KBM-7 (cell line): ENCODE results near the gene MEOX1.

Source experiments
- DNase-seq: peaks from one replicate; pipeline ENCODE4 v3.0.0-alpha.2; 2015
- in situ Hi-C: fragments of 300-500 bp; cut with MboI; formaldehyde crosslinking; loops from 2 replicates; pipeline ENCODE4 v1.14.3; 2020; ENCODE audit warnings: low sequenced_read_pairs, low pct_unique_long_range_greater_than_20kb, mixed read lengths

MEOX1 gene

DNA sequence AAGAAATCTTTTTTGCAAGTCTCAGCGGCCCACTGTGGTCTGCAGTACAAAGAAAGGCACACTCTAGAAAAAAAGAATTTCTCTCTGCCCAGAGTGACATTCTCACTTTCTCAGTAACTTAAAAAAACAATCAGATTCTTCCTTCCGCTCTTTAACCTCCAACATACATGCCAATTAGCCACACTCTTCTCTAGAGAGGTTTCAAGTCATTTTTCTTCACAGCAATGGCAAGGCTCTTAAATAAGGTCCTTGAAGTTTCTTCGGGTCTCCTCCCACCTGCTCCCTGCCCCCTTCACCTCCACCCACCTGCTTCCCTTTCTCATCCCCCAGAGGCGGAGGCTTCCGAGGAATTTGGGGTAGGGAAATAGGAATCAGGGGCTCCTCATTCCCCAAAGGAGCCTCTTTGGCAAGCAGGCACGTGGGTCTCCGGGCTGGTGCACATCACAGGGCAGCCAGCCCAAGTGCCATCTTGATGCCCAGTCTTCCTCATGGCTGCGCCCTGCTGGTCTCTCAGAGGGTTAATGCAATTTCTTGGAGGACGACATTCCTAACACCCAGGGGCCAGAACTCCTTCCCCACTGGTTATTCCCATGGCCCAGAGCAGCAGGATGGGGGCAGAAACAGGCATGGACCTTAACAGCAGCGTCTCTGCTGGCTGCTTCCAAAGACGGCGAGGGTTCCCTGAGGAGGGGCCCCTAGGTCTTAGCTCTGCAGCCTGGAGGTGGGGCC is 855 bp upstream of the MEOX1 start:
- no peak for DNase-seq
- in situ Hi-C loops = no loop called here

DNA sequence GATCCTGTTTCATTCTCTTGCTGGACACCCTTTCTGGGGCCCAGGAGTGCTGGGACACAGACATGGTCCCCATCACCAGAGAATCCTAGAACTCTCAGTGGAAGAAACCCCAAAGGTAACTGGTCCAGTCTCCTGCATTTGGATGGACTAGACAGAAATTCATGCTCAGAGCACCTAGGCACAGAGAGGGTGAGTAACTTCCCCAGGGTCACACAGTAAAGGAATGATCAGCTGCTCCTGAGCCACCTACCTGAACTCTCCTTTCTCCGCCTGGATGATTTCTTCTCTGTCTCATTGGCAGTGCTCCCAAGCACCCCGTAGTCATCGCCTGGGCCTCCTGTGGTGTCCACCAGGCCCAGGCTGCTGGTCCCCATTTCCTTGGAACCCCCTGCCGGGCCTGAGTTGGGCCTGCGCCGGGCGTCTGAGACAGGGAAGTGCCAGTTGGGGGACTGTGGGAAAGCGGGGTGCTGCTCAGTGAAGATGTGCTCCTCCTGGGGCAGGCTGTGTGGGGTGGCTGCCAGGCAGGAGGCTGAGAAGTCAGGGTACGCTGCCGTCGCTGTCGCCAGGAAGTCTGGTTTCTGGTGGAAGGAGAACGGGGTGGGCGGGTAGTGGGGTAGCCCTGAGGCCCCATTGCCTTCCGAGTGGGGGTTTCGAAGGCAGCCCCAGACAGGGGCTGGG is 767 bp downstream of the MEOX1 start:
- DNase-seq = no peak
- in situ Hi-C loops = no loop called here

DNA sequence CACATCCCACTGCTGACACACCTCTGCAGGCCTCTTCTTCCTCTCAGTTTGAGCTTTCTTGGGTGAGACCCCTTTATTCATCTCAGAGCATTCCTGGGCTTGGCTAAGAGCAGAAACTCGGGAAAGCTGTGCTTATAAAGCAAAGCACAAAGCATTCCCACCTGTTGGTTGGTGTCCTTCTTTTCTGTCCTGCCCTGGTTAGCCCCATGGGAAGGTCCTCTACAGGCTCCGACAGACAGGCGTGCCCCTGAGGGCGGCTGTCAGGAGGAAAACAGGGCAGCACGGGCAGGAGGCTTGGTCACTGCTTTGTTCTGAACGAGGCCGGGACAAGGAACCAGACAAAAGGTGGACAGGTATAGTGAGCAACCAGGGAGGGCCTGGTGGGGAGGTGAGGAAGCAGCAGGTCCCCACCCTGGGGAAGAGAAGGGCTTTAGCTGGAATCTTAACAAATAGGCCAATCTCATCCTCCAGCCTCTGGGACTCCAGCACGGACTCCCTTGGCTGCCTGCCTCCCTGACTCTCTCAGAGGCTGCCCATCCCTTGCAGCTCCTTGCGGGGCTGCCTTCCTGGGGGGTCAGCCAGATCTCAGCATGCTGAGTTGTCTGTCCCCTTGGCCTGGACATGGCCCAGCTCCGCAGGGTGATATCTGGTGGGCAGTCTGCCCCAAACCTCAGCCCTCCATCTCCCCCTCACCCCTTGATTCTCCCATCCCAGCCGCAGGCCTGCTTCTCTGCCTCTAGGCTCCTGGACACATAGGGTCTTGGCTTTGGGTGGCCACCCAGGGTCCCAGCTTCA is 1.7 kb downstream of the MEOX1 start:
- in situ Hi-C loops = no loop called here

DNA sequence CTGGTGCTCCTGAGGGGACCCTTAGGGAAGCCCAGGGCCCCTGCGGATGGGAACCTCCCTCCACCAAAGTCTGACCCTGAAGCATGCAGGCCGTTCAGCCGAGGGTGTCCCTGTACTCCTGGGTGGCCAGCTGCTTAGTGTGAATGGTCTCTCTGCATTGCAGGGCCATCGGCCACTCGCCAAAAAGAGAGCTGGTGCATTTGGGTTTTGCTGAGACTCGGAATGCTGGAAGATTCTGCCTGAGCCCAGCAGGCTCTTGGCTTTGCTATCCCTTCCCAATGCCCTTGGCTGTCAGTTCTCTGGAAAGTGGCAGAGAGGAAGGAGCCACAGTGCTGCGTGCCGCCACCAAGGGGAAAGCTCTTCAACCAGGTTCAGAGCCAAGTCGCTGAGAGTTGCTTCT is 2.8 kb downstream of the MEOX1 start:
- in situ Hi-C loops = no loop called here

More for the DNA sequence above, 1.7 kb downstream of the MEOX1 start:
- no peak for DNase-seq

DNA sequence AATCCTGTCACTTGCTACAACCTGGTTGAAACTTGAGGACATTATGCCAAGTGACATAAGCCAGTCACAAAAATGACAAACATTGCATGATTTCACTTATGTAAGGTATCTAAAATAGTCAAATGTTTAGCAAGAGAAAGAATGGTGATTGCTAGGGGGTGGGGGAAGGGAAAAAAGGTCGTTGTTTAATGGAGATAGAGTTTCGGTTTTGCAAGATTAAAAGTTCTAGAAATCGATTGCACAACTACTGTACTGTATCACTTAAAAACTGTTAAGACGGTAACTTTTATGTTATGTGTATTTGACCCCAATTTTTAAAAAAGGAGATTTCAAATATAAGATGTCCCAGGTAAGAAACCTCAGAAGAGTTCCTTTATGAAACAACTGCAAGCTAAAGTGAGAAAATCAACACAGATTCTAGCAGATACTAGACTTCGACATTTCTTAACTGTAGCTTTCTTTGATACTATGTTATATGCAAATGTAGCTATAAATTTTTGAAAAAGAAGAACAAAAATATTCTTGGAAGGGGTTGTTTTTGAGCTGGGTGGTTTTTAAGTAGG is 5.9 kb downstream of the MEOX1 start:
- no peak for DNase-seq
- in situ Hi-C loops = no loop called here

More for the DNA sequence above, 2.8 kb downstream of the MEOX1 start:
- no peak for DNase-seq

DNA sequence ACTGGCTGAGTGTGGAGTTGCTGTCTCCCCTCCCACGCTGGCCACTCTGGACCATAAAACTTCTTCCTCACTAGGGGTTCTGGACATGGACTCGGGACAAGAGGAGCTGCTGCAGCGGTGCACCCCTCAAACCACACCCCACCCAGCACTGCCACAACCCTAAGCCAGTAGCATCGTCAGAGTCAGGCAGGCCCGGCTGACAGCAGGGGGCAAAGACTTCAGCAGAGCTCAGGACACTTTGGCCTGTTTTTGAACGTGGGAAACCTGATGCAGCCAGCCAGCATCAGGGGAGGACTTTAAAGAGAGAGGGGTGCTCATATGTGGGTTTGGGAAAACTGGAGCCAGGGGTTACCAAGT is 9.6 kb downstream of the MEOX1 start:
- in situ Hi-C loops = no loop called here
- no peak for DNase-seq

DNA sequence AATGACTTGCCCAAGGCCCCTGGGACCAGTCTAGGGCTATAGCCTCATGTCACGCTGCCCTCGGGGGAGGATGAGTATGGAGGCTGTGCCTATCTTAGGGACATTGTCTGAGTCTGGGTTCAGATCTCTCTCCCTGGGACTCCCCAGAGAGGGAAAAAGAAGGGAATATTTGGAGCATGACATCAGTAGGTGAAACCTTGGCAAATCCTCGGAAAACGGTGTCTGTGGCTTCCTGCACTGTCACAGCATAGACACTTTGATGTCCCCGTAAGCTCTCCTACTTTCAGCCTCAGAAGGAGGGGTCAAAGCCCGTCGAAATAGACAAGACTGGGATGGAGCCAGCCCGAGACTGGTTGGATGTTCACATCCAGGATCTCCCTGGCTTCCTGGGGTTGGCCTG is 11.3 kb downstream of the MEOX1 start:
- no peak for DNase-seq
- in situ Hi-C loops = no loop called here

DNA sequence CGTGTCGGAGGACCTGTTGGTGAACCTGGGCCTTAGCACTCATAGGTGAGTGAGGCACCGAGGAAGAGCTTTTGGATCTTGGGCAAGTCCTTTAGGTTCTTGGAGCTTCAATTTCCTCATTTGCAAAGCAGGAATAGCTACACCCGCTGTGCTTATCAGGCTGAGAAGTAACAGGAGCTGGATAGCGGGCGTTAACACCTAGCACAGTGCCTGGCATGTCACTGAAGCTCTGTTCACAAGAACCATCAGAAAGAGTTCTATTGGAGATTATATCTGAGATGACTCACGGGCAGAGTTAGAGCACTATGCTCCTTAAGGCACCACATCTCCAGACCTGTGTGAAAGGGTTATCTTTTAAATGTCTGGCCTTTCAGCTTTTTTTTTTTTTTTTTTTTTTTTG is 12.8 kb downstream of the MEOX1 start:
- no peak for DNase-seq

DNA sequence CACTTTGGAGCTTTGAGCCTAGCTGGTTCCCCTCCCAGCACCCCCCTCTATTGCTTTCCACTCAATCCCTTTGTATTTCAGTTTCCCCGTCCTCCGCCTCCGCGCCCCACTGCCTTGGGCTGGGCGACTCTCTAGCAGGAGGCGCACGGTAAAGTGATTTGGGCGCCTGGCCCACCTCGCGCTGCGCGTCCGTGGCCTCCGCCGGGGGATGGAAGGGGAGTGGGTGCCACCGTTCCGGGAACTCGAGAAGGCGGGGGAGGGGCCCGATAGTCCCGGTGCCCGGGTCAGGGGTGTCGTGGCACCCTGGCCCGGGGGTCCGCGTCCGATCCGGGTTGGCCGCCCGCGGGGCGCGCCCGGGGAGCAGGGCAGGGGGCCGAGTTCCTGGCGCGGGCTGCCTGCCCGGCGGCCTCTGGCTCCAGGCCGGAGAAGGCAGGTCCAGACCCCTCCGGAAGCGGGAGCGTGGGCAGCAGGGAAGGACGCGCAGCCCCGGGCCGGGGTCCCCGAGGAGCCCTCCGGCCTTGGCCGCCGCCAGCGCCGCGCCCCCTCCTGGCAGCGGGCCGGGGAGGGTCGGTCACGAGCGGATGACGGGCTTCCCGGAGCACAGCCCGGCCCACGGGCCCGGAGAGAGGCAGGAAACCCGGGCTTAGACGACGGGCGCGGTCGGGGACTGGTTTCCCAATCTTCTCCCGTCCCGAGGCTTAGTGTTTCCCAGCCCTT is 15.8 kb downstream of the MEOX1 start:
- in situ Hi-C loops = no loop called here
- DNase-seq = no peak

More for the DNA sequence above, 12.8 kb downstream of the MEOX1 start:
- in situ Hi-C loops = no loop called here

DNA sequence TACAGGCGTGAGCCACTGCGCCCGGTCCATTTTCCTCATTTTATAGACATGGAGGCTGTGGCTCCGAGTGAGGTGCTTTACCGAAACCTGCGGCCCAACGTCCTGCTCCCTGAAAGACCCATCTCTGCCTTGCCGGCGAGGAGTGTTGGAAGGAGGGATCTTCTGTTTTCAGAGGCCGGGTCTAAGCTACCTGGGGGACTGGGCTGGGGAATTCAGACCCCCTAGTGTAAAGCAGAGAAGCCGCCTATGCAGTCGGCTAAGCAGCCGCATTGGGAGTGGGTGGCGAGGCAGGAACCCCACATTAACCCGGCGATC is 16.3 kb downstream of the MEOX1 start:
- no peak for DNase-seq
- in situ Hi-C loops = no loop called here

DNA sequence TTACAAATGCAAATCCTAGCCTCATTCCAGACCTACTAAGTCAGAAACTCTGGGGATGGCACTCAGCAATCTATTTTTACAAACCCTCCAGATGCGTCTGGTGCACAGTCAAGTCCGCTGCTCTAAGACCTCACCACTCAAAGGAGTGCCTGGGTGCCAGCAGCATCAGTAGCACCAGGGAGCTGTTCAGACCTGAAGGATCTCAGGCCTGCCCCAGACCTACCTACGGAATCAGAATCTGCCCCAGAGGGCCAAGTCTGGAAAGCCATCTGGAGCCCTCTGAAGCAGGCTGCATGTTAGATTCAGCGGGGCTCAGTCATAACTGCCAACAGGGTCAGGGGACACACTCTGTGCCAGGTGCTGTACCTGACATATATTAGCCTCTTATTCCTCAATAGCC is 17.6 kb downstream of the MEOX1 start:
- in situ Hi-C loops = no loop called here
- DNase-seq = no peak

DNA sequence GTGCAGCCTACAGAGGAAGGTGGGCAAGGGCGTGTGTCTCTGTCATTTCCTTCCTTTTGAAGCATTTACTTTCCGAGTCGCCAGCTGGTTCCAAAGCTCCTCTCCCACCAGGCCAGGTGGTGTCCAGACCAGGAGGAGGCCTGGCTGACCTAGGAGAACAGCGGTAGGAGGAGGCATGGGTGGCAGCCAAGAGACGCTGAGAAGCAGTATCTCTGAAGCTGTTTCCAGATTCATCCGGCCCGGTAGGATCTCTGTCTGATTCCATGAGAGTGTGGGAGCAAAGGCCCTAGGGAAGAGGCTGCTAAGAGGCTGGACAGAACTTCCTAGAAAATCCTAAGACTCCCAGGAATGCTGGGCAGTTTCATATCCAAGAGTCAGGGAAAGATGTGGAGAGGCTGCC is 20.3 kb downstream of the MEOX1 start:
- in situ Hi-C loops = no loop called here
- no peak for DNase-seq

DNA sequence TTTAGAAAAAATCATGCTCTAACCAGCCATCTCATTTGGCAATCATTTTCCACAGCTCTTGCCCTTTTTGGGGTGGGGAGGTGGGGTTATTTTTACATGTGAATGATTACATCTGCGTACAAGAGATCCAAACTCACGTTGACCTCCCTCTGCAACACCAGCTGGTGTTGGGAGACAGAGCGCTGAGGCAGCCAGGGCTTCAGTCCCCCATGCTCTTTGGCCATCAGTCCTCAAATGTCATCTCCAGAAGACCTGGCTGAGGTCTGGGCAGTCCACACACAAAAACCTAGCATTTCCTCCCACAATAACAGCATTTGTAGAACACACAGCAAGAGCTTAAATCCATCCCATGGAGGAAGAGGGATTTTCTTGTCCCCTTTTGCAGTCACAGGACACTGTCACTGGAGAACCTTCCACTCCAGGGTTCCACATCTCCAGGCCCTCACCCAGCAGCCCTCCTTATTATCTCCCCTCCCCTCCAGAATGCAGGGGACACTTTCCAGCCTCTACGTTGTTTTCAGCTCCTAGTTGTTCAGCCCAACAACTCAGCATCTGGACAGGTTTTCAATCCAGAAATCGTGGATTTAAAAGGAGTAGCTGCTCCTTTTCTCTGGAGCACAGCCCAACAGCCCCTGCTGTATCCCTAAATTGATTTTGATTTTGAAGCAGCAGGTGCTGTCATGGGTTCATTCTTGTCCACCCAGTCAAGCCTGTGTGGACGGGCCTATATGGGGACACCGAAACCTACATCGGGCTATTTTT is 21.1 kb downstream of the MEOX1 start:
- no peak for DNase-seq
- in situ Hi-C loops = no loop called here

DNA sequence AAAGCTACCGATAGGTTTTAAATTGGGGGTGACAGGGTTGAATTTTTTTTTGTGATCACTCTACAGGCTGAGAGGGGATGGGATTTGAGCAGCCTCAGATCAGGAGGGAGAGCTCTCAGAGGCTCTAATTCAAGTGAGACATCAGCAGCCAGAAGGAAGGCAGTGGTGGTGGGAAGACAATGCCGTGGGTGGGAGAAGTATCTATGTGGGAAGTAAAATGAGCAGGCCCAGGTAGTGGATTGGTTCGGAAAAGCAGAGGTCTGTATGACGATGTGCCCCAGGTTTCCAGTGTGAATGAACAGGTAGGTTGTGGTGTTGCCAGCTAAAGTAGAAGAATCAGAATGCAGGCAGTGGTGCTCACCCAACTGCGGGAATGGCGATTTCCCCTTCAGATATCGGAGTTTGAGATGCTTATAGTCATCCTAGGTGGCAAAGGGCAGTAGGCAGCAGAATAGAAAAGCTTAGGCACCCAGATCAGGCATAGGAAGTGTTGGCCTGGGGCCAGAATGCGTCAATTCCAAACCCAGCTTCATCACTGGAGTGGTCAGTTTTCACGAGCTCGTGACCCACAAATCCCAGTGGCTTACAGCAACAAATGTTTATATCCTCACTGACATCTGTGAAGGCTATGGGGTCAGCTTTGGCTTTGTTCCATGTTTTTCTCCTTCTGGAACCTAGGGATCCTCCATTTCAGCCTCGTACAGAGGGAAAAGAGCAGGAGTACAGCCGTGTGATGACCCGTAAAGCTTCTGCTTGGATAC is 24.0 kb downstream of the MEOX1 start:
- in situ Hi-C loops = no loop called here
- DNase-seq = no peak

DNA sequence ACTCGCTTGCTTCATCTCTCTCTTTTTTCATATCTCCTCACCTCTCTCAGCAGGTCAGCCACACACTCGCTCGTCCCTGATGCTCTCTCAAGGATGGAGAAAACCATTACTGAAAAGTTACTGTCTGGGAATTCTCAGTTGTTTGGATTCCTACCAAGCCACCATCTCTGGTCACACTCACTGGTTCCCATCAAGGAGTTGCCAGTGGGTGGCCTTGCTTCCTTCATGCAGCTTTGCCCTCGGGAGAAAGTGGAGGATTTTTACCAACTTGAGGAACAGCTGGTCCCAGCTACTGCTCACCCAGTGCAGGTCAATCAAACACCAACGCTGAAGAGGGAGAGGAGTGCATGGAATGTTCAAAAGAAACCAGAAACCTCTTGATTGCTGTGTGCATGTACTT is 25.3 kb downstream of the MEOX1 start:
- DNase-seq = no peak
- in situ Hi-C loops = no loop called here

DNA sequence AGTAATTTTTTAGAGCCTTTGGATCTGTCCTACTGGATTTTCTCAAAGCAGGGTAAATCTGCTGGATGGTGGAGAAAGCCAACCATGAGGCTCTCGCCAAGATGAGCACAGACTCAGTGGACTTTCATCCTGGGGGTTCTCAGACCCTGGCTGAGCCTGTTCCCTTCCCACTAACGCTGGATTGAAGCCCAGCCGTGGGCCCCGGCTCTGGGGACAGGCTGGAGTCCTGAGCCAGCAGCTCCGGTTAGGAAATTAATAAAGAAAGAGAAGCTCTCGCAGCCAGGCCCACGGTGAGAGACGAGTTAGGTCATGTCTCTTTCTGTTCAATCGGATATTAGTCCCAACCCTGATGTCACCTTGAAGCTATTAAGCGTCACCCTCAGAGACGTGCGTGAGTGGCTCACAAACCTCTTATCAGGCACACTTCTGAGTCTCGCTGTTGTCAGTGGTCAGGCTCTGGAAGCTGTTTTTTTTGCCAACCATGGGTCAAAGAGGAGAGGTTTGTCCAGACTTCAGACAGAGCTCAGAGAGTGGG is 27.1 kb downstream of the MEOX1 start:
- in situ Hi-C loops = no loop called here
- no peak for DNase-seq

DNA sequence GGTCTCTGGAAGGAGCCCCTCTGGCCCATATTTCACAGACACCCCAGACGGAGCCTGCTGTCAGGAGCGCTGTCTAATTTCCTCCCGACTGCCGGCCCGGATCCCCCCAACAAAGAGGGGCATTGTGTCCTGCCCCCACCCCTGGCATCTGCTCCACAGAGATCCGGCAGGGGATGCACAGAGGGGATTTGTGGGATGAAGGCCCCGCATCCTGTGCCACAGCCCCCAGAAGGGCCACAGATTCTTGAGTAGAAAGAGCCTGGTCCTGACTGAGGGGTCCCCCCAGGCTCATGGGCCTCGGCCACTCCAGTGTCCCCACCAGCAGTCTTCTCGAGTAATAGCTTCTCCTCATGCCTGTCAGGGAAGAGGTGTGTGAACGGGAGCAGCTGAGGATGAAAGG is 29.5 kb downstream of the MEOX1 start:
- DNase-seq = no peak
- in situ Hi-C loops = no loop called here

DNA sequence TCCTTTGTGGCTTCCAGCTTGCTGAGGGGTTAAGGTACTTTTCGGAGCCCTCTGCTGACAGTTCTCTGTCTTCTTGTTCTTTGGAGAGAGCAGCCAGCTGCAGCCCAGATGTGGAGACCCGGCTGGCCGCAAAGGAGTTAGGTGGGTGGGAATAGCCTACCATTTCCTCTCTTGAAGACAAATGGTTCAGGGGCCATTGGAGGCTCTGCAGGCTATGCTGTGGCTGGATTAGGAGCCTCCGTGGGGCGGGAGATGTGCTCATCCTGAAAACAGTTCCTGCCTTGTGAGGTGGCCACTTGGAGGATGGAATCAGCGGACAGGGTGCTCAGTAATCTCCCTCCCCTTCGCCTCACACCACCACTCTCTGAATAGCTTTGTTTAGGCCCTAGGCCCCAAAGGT is 30.3 kb downstream of the MEOX1 start:
- no peak for DNase-seq
- in situ Hi-C loops = no loop called here
